GM12872 (cell line): ENCODE measurements around the gene POLR3K.

Source experiments
- CTCF ChIP-seq: IDR thresholded peaks from 3 replicates; pipeline ENCODE4 v1.5.1; 2011; ENCODE audit warnings: low read depth, mild to moderate bottlenecking, low read length, moderate library complexity; ENCODE audit not compliant: insufficient read depth

The POLR3K gene

GRCh38 chr16:55571-56136, 2.2 kb upstream of the POLR3K start:
- no peak for TF ChIP-seq CTCF

- TF ChIP-seq CTCF, result no peak
Measured at GRCh38 chr16:54237-54581, 801 bp upstream of the POLR3K start.

DNA sequence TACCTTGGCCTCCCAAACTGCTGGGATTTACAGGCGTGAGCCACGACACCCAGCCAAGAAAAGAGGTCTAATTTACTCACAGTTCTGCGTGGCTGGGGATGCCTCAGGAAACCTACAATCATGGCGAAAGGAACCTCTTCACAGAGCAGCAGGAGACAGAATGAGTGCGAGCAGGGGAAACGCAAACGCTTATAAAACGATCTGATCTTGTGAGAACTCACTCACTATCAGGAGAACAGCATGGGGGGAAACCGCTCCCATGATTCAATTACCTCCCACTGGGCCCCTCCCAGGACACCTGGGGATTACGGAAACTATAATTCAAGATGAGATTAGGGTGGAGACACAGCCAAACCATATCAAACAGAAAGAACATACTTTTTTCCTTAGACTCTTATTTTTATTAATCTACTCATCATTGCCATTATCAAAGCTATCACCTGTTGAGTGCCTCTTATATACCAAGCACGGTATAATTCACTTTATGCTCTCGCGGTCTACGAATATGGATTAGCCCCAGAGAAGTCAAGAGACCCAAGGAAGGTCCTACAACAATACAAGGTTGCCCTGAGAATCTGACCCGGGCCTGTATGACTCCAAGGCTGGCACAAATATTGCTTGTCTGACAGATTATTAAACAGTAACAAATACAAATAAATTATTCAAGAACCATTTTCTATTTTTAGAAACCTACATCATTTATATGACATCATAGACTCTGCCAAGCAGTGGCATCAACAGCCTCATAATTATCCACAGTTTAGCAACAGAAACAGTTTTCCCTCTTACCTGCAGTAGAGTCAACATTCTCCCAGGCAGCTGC, 2.4 kb downstream of the POLR3K start:
- TF ChIP-seq CTCF, result no peak

DNA sequence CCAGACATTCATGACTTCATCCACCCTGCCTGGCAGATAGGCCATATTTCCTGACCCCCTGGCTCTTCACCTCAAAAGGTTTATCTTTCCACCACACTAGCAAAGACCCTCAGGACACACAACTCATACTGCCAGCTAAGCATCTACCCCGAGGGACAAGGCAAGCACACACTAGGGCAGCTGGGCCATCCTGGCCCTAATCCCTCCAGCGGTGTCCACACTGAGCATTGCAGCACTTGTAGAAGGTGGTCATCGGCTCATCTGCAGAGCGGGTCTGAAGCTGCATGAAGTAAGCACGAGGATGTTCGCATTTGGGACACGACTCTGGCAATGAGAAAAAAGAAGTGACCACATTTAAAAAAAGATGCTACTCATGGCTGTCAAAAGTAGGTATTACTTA, 6.2 kb downstream of the POLR3K start:
- no peak for TF ChIP-seq CTCF

- no peak for TF ChIP-seq CTCF
Measured at GRCh38 chr16:45454-45853, 8.0 kb downstream of the POLR3K start.

DNA sequence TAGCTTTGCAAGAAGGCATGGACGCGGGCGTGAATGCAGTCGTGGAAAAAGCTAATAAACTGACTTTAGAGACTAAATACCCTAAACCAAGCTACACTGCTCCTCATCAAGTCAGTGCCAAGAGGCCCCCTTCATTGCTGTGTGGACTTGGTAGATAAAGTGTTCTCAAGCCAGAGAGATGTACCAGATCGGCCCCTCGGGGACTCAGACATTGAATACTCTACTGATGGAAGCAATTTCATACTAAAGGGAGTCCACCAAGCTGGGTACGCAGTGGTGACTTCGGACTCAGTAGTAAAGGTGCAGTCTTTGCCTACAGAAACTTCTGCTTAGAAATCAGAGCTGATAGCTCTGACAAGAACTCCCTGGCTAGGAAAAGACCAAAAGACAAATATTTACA, 8.8 kb downstream of the POLR3K start:
- TF ChIP-seq CTCF, result no peak

DNA sequence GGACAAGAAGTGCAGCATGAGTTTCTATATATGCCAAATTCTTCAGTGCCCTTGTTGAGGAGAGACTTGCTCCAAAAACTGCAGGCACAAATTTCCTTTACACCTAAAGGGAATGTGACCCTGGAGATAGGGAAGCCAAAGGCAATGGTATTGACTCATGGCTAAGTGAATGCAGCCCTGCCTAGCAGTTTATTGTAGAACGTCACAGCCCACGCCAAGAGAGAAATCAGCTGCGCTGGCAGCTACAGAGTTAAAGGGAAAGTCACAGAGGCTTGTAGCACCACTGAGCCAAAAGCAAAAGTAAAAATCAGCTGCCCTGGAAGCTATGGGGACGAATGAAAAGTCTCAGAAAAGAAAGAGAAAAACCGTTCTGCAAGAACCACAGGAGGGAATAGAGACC, 10.1 kb downstream of the POLR3K start:
- TF ChIP-seq CTCF, result no peak
